Measurements from ENCODE around the gene PRR33. TPM values are rescaled to one million over a fixed set of nuclear protein-coding genes. Genes with fewer than 3 reads are reported as not detected.

PRR33 gene
- total and polyA plus RNA-seq, 12 donors, result 0.09 to 6.5 (median 3.5) TPM

DNA sequence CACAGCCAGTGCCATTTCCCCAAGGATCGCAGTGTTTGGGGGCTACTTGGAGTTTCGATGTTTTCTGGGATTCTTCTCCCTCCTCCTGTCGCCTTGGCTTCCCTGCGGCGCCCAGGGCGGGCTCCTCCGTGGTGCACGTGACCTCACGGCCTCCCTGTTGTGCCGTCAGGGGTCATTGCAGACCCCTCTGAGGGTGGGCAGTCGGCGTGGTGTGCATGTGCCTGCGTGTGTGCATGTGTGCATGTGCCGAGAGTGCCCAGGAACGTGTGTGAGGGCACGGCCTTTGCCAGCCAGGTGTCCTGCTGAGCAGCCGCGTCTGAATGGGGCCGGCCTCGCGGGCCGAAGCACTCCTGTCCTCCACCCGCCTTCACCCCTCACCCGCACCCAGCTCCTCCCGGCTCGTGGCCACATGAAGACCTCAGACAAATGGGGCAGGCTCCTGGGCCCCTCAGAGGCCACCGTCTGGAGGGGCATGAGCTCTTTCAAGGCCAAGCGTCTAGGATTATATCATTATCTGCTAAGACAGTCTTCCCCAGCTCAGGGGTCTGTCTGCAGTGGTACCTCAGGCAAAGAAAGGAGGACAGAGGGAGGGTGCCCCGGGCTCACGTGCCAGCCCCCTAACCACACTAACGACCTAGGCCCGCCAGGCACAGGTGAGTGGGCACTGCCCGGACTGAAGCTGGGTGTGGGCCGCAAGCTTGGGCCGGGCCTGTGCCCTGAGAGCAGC lies 46.1 kb upstream of the PRR33 start:
- 89 to 92% methylated on average over 35 of the region's 35 CpGs for WGBS, 2 donors
- Histone ChIP-seq H3K9me3 (no peaks in the 10 kb centered on the region), H3K27me3 (no peaks in the 10 kb centered on the region), H3K36me3 (peaks cover 0 to 5% (median 0%) of the 10 kb centered on the region in 9 donors), H3K4me1 (peaks cover 4 to 20% (median 15%) of the 10 kb centered on the region in 9 donors), H3K4me3 (no peak overlapping the region), H3K27ac (peak overlapping the region in 4 of 10 donors; percentile 70 to 79 (median 78))
- no peak for ATAC-seq
- TF ChIP-seq, protein P1, sequence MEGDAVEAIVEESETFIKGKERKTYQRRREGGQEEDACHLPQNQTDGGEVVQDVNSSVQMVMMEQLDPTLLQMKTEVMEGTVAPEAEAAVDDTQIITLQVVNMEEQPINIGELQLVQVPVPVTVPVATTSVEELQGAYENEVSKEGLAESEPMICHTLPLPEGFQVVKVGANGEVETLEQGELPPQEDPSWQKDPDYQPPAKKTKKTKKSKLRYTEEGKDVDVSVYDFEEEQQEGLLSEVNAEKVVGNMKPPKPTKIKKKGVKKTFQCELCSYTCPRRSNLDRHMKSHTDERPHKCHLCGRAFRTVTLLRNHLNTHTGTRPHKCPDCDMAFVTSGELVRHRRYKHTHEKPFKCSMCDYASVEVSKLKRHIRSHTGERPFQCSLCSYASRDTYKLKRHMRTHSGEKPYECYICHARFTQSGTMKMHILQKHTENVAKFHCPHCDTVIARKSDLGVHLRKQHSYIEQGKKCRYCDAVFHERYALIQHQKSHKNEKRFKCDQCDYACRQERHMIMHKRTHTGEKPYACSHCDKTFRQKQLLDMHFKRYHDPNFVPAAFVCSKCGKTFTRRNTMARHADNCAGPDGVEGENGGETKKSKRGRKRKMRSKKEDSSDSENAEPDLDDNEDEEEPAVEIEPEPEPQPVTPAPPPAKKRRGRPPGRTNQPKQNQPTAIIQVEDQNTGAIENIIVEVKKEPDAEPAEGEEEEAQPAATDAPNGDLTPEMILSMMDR (IDR thresholded peaks at IDR 0.05), result no peak
- intact Hi-C loops (cut with DNase I), result loop anchor here in 2 of 10 donors (1.0 kb wide), 2 partner anchors 22 to 23 kb away; no protein-coding TSS in a partner anchor
- no peak for DNase-seq

DNA sequence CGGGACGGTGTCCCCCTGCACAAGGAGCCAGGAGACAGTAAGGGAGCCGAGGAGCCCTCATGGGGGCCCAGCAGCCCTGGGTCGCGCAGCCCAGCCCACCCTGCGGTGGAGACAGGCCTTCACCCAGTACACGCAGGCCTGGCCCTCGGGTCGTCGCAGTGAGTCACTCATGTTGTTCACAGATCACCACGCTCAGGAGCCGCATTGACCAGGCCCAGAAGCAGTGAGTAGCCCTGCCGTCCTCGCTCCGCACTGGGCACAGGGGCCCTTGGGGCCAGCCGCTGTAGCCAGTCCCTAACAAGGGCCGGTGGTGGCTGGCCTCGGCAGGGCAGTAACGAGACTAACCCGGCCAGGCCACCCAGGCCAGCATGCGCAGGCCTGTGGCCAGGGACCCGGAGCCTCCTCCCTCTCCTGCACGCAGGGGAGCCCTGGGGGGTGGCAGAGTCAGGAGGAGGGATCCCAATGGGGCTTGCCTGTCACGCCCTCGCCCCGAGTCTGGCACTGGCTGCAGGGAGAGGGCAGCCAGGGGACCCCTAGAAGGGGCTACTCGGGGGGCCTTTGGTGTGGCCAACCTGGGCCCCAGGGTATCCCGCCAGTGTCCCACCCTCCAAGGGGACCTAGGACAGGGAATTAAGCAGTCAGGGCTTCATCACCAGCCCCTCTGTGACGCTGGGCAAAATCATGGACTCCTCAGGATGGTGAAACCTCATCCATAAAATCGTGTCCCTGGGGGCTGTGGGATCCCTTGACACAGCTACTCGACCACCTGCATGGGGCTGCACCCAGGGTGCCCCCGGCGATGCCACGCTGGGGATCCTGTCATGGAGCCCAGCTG lies 45.3 kb upstream of the PRR33 start:
- ATAC-seq, result peak in 1 of 8 donors; percentile 10
- TF ChIP-seq, protein P1 (IDR thresholded peaks at IDR 0.05), result no peak

GRCh38 chr11:1936072-1936780 lies 44.5 kb upstream of the PRR33 start:
- TF ChIP-seq, protein P1 (IDR thresholded peaks at IDR 0.05), result no peak
- no peak for ATAC-seq
- no peak overlapping the region for H3K27ac ChIP-seq

More for the DNA sequence above, 45.3 kb upstream of the PRR33 start:
- peak in 1 of 2 donors; percentile 11 for DNase-seq
- H3K27ac ChIP-seq, result peak overlapping the region in 1 of 10 donors; percentile 26
- H3K4me3 ChIP-seq, result no peak overlapping the region
- H3K4me1 ChIP-seq, result peaks cover 4 to 18% (median 14%) of the 10 kb centered on the region in 9 donors
- H3K9me3 ChIP-seq, result no peaks in the 10 kb centered on the region
- WGBS, 2 donors, result 88 to 90% methylated on average over 34 of the region's 34 CpGs
- intact Hi-C loops (cut with DNase I), result loop anchor here in 1 of 10 donors (1.0 kb wide), 1 partner anchor 23 kb away; no protein-coding TSS in a partner anchor
- H3K27me3 ChIP-seq, result no peaks in the 10 kb centered on the region
- peaks cover 0 to 5% (median 0%) of the 10 kb centered on the region in 9 donors for H3K36me3 ChIP-seq

More at GRCh38 chr11:1936072-1936780, 44.5 kb upstream of the PRR33 start:
- Histone ChIP-seq H3K4me1 (peaks cover 4 to 26% (median 15%) of the 10 kb centered on the region in 9 donors), H3K27me3 (no peaks in the 10 kb centered on the region), H3K9me3 (no peaks in the 10 kb centered on the region), H3K4me3 (no peak overlapping the region), H3K36me3 (peaks cover 0 to 5% (median 0%) of the 10 kb centered on the region in 9 donors)
- DNase-seq, result no peak
- intact Hi-C loops (cut with DNase I), result loop anchor here in 1 of 10 donors (1.0 kb wide), 1 partner anchor 22 kb away; no protein-coding TSS in a partner anchor
- 88 to 93% methylated on average over 32 to 34 of the region's 34 CpGs for WGBS, 2 donors

Measured in heart right ventricle (tissue), 16 donors.